Measurements from ENCODE around the gene CACNA1G. TPM values are rescaled to one million over a fixed set of nuclear protein-coding genes. Genes with fewer than 3 reads are reported as not detected.

CACNA1G gene
- total RNA-seq, 1 donor from 2014 or later: not detected

DNA sequence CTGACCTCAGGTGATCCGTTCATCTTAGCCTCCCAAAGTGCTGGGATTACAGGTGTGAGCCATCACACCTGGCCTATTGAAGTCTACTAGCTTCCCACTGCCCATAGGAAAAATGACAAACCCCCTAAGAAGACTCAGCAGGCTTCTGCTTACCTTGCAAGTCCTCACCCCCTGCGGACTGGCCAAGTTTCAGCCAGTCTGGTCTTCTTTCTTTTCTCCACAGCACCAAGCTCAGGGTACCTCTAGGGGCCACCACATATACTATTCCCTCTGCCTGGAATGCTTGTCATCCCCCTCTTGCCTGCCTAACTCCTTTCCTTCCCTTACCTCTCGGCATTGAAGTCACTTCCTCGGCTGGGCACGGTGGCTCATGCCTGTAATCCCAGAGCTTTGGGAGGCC lies 105.3 kb downstream of the CACNA1G start:
- DNase-seq (ENCODE audit: extremely low read depth, low read depth, low spot score): no peak

DNA sequence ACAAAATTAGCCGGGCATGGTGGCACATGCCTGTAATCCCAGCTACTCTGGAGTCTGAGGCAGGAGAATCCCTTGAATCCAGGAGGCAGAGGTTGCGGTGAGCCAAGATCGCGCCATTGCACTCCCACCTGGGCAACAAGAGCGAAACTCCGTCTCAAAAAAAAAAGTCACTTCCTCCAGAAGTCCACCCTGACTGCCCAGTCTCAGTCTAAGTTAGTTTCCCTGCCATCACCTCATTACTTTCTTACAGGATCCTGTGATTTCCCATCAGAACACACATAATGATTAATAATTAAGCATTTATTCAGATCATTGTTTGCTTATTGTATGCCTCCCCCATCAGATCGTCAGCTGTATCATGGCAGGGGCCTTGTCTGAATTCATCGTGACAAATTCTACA lies 105.8 kb downstream of the CACNA1G start:
- no peak for DNase-seq (ENCODE audit: extremely low read depth, low read depth, low spot score)

DNA sequence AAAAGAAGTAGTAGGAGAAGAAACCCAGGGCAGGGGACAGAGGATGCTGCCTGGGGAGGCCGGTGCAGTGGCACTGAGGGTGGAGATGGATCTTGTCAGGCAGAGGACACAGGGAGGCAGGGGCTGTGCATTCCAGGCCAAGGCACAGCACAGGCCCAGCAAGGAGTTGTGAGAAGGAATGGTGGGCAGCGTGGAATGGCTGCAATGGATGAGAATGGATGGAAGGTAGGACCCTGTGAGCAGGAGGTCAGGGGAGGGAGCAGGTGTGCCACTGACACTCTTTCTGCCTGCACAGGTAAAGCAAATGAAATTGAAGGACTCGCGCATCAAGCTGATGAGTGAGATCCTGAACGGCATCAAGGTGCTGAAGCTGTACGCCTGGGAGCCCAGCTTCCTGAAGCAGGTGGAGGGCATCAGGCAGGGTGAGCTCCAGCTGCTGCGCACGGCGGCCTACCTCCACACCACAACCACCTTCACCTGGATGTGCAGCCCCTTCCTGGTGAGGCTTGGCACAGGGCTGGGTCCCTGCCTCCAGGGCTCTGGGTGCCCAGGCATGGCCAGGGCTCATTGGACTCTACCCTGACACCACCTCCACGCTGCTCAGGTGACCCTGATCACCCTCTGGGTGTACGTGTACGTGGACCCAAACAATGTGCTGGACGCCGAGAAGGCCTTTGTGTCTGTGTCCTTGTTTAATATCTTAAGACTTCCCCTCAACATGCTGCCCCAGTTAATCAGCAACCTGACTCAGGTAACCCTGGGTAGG lies 106.9 kb downstream of the CACNA1G start:
- DNase-seq (ENCODE audit: extremely low read depth, low read depth, low spot score): no peak

DNA sequence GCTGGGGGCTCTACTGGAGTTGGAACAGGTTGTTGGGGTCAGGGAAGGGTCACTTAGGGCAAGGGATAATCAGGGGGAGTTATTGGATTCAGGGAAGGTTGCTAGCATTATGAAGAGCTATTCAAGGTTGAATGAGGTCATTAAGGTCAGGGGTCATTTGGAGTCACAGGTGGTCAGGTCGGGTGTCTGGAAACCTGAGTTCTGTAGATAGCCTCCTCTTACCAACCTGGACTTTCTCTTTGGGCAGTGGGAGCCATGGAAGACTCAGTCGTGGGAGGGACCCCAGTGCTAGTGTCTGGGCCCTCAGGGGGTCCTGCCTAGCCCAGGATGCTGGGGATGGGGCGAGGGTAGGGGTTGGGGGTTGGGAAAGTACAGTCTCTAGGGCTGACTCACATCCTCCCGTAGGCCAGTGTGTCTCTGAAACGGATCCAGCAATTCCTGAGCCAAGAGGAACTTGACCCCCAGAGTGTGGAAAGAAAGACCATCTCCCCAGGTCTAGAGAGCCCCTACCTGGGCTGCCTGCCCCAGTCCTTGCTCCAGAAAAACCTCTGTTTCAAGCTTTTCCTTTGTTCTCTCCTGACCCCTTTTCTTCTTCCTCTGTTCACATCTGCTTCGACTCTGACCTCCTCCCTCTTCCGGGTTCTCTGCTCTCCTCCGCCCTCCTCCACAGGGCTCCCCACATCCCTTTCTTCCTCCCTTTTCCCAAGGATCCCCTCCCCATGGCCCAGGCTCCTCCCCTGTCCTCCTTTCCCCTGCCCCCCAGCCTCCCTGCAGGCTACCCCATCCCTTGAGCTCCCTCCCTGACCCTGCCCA lies 107.7 kb downstream of the CACNA1G start:
- no peak for DNase-seq (ENCODE audit: extremely low read depth, low read depth, low spot score)

DNA sequence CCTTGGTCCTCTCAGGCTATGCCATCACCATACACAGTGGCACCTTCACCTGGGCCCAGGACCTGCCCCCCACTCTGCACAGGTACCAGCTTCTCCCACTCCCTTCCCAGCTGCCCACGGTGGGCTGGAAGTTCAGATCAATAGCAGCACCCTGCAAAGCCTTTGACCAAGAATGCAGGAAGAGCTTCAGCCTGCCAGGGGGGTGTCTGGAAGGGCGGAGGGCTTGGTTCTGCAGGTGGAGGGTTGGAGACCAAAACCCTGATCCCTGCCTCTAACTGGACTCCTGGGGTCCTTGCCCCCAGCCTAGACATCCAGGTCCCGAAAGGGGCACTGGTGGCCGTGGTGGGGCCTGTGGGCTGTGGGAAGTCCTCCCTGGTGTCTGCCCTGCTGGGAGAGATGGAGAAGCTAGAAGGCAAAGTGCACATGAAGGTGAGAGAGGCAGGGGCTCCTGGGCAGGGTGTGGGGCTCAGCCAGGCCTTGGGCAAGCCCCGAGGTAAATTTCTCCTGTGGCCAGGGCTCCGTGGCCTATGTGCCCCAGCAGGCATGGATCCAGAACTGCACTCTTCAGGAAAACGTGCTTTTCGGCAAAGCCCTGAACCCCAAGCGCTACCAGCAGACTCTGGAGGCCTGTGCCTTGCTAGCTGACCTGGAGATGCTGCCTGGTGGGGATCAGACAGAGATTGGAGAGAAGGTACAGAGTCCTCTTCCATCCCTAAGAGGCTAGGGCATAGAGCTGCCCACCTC lies 108.5 kb downstream of the CACNA1G start:
- no peak for DNase-seq (ENCODE audit: extremely low read depth, low read depth, low spot score)

DNA sequence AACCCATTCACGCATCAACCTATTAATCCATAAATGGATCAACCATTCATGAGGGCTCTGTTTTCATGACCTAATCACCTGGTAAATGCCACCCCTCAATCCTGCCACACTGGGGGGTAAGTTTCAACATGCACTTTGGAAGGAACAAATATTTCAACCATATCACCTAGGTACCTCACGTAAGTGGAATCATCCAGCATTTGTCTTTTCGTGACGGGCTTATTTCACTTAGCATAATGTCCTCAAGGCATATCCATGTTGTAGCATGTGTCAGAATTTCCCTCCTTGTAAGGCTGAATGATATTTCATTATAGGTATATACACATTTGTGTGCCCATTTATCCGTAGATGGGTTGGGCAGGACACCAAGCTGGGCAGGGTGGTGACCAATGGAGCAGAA lies 111.6 kb downstream of the CACNA1G start:
- DNase-seq (ENCODE audit: extremely low read depth, low read depth, low spot score): no peak

DNA sequence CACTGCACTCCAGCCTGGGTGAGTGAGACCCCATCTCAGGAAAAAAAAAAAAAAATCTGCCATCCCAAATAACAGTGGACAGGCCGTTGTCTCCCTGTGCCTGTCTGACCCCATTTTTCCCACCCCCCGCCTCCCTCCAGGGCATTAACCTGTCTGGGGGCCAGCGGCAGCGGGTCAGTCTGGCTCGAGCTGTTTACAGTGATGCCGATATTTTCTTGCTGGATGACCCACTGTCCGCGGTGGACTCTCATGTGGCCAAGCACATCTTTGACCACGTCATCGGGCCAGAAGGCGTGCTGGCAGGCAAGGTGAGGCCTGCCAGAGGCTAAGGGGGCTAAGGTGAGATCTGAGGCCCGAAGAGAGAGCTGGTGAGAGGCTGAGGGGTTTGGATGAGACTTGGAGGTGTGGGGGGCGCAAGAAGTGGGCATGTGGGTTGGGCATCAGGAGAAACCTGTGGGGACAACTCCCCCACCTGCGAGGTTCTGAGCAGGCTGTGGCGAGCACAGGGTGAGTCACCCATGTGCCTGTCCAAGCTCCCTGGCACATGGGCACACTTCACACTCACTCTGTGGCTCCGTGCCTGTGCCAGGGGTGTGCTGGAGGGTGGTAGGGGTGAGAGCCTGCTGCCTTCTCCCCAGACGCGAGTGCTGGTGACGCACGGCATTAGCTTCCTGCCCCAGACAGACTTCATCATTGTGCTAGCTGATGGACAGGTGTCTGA lies 112.5 kb downstream of the CACNA1G start:
- no peak for DNase-seq (ENCODE audit: extremely low read depth, low read depth, low spot score)

DNA sequence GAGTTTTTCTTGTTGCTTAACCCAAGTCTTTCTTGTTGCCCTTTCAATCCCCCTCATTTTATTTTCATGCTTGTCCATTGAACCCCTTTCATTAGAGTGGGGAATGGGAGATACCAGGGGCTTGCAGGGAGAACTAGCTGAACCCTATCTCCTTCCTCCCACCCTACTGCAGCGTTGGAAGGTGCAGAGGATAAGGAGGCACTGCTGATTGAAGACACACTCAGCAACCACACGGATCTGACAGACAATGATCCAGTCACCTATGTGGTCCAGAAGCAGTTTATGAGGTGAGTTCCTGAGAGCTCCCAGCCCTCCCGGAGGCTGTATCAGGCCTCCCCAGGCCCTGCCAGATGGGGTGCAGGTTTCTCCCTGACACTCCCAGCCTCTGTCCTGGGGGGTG lies 114.7 kb downstream of the CACNA1G start:
- DNase-seq (ENCODE audit: extremely low read depth, low read depth, low spot score): no peak

DNA sequence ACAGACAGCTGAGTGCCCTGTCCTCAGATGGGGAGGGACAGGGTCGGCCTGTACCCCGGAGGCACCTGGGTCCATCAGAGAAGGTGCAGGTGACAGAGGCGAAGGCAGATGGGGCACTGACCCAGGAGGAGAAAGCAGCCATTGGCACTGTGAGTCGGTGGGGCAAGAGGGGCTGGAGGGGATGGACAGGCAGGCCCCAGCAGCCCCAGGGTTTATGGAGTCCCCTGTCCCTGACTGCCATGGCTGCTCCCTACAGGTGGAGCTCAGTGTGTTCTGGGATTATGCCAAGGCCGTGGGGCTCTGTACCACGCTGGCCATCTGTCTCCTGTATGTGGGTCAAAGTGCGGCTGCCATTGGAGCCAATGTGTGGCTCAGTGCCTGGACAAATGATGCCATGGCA lies 115.1 kb downstream of the CACNA1G start:
- no peak for DNase-seq (ENCODE audit: extremely low read depth, low read depth, low spot score)

DNA sequence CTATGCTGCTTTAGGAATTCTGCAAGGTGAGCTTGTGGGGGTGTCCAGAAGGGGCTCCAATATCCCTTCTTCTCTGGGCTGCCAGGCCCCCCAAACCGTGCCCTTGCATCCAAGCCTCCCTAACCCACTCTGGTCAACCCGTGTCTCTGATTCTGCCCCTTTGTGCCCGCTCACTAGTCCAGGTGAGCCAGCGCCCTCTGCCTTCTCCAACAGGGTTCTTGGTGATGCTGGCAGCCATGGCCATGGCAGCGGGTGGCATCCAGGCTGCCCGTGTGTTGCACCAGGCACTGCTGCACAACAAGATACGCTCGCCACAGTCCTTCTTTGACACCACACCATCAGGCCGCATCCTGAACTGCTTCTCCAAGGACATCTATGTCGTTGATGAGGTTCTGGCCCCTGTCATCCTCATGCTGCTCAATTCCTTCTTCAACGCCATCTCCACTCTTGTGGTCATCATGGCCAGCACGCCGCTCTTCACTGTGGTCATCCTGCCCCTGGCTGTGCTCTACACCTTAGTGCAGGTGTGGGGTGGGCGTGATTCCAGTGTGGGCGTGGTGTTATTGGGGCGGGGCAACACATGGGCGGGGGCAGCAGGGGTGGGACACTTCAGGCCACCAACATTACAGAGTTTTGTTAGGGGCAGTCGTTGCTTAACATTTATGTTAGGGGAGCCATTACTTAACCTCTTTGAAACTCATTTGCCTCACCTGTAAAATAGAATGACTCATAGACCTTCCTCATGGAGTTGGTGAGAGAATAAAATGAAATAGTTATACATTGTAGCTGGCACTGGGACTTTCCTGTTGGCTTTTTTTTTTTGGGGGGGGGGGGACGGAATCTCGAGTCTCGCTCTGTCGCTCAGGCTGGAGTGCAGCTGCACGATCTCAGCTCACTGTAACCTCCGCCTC lies 115.8 kb downstream of the CACNA1G start:
- DNase-seq (ENCODE audit: extremely low read depth, low read depth, low spot score): no peak

Other genes starting within 250 kb of the CACNA1G start
- 40.1 and 45.8 TPM in 2 replicates for gene XYLT2, start 214.6 kb upstream of the CACNA1G start, total RNA-seq
- 53.6 and 57.3 TPM in 2 replicates for gene MRPL27, start 187.5 kb upstream of the CACNA1G start, total RNA-seq
- gene EME1, start 187.5 kb upstream of the CACNA1G start, total RNA-seq: 2.7 and 3.9 TPM in 2 replicates
- 142 and 157 TPM in 2 replicates for gene LRRC59, start 163.2 kb upstream of the CACNA1G start, total RNA-seq
- 32.6 and 37.2 TPM in 2 replicates for gene ACSF2, start 134.5 kb upstream of the CACNA1G start, total RNA-seq
- not detected in 2 replicates for gene CHAD, start 91.8 kb upstream of the CACNA1G start, total RNA-seq
- gene RSAD1, start 81.9 kb upstream of the CACNA1G start, total RNA-seq: 30.1 and 34.7 TPM in 2 replicates
- gene MYCBPAP, start 52.3 kb upstream of the CACNA1G start, total RNA-seq: 0.23 and 1.6 TPM in 2 replicates
- gene EPN3, start 28.0 kb upstream of the CACNA1G start, total RNA-seq: 0.23 and 7.4 TPM in 2 replicates
- gene SPATA20, start 13.5 kb upstream of the CACNA1G start, total RNA-seq: 127 and 145 TPM in 2 replicates
- gene ABCC3, start 74.2 kb downstream of the CACNA1G start, total RNA-seq: 1.1 and 2.2 TPM in 2 replicates
- 37.7 TPM in 2 replicates for gene ANKRD40, start 147.2 kb downstream of the CACNA1G start, total RNA-seq
- gene LUC7L3, start 158.9 kb downstream of the CACNA1G start, total RNA-seq: 17.6 and 46.9 TPM in 2 replicates
- gene ANKRD40CL, start 206.8 kb downstream of the CACNA1G start, total RNA-seq: not detected in 2 replicates